Lower leg skin (tissue), 3 donors: ENCODE data around the gene KRTAP10-11.

Experiments
- CTCF ChIP-seq, 3 donors: fragments of 450-650 bp; IDR thresholded peaks; one replicate each; pipeline ENCODE4 v1.5.1; 2016; ENCODE audit warnings: antibody characterized with exemption in 3 of 3, mild to moderate bottlenecking in 3 of 3, moderate library complexity in 2 of 3
- POLR2A ChIP-seq, 2 donors: fragments of 450-650 bp; IDR thresholded peaks; one replicate each; pipeline ENCODE4 v1.6.1; 2016 to 2017; ENCODE audit warnings: antibody characterized with exemption in 2 of 2, mild to moderate bottlenecking in 1 of 2, moderate library complexity in 1 of 2

DNA sequence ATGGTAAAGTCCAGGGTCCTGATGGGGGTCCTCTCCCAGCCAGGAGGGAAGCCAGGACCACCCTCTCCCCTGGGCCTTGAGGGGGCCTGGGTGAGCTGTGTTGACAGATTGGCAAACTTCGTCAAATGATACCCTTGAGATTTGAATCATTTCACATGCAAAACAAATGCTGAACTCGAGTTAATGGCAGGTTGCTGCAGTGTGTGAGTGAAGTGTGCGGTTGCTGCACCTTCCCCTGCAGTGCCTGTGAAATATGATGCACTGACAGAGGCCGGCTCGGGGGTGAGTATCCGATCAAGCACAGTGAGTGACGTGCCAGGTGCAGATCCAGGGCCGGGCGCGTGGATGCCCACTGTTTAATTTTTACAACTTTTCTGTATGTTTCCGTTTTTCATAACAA is 41.5 kb downstream of the KRTAP10-11 start:
- TF ChIP-seq CTCF (IDR thresholded peaks at IDR 0.05), result no peak
- no peak for TF ChIP-seq POLR2A (IDR thresholded peaks at IDR 0.05)
